GM12878 (cell line): Measurements from ENCODE around the gene MAMDC2. TPM values are rescaled to one million over a fixed set of nuclear protein-coding genes. Genes with fewer than 3 reads are reported as not detected.

ENCODE experiments used
- ATAC-seq: fragments of 200-7000 bp; cut with Tn5 transposase; 3 replicates; pipeline ENCODE4 v1.9.1; 2020; ENCODE audit warnings: mild to moderate bottlenecking, moderate library complexity
- BruUV-seq: library from RNA; stranded (reverse); fragments of 400-500 nt; replicated peaks from 2 replicates; lab custom pipeline; 2021; lab: Mats Ljungman, UMichigan
- CTCF ChIA-PET: fragments of 300-600 bp; sonication (Branson Sonifier 250); formaldehyde crosslinking; extraction: SDS; loops from one replicate; lab custom pipeline; 2021; ENCODE audit warnings: inconsistent platforms; lab: Yijun Ruan, JAX
- POLR2A ChIA-PET: fragments of 350-600 bp; formaldehyde crosslinking; extraction: SDS; loops from one replicate; lab custom pipeline; 2021; ENCODE audit warnings: inconsistent platforms; lab: Charles Lee
- RAD21 ChIA-PET: fragments of 300-600 bp; sonication (Branson Sonifier 250); formaldehyde crosslinking; loops from one replicate; lab custom pipeline; 2023; ENCODE audit warnings: antibody characterized with exemption; ENCODE audit not compliant: unreplicated experiment; lab: Charles Lee
- SMC1A ChIA-PET: fragments of 300-600 bp; sonication (Branson Sonifier 250); formaldehyde crosslinking; loops from one replicate; lab custom pipeline; 2023; ENCODE audit not compliant: unreplicated experiment, uncharacterized antibody; lab: Charles Lee
- DNase-seq: peaks from one replicate; pipeline ENCODE4 v3.0.0-alpha.2; 2011; ENCODE audit warnings: low read depth, low spot score
- FAIRE-seq: peaks from 3 replicates; lab custom pipeline; 2011; peaks lifted over from hg19 to GRCh38; lab: Jason Lieb, UNC
- H2AFZ ChIP-seq: 2 replicates; pipeline ENCODE4 v1.6.0; 2011; ENCODE audit warnings: low read depth, low read length, control low read depth; ENCODE audit not compliant: control insufficient read depth
- H3K27ac ChIP-seq: 2 replicates; pipeline ENCODE4 v1.5.1; 2011; ENCODE audit warnings: control low read depth; ENCODE audit not compliant: control insufficient read depth, insufficient read depth
- H3K27me3 ChIP-seq, 2 experiments: replicated peaks in 1 of 2; 2 replicates each; pipeline versions ENCODE4 v1.6.0 to v1.6.1; 2011; ENCODE audit warnings: low read length in 1 of 2; ENCODE audit not compliant: control insufficient read depth in 2 of 2, insufficient read depth in 2 of 2
- H3K36me3 ChIP-seq, 2 experiments: 2 replicates each; pipeline ENCODE4 v1.5.1; 2011; ENCODE audit warnings: low read length in 1 of 2; ENCODE audit not compliant: control insufficient read depth in 2 of 2, insufficient read depth in 2 of 2
- H3K4me1 ChIP-seq: 2 replicates; pipeline ENCODE4 v1.6.1; 2011; ENCODE audit warnings: mild to moderate bottlenecking, low read length, moderate library complexity, mixed read lengths; ENCODE audit not compliant: control insufficient read depth, insufficient read depth
- H3K4me2 ChIP-seq: 2 replicates; pipeline ENCODE4 v1.6.0; 2011; ENCODE audit warnings: control low read depth; ENCODE audit not compliant: control insufficient read depth, insufficient read depth
- H3K4me3 ChIP-seq: fragments of 200-600 bp; sonication (generic); 2 replicates; pipeline ENCODE4 v1.5.1; 2016
- H3K79me2 ChIP-seq: 2 replicates; pipeline ENCODE4 v1.6.0; 2011; ENCODE audit warnings: low read length; ENCODE audit not compliant: control insufficient read depth, insufficient read depth
- H3K9ac ChIP-seq: 2 replicates; pipeline ENCODE4 v1.8.0; 2011; ENCODE audit warnings: low read length, control low read depth, mixed read lengths; ENCODE audit not compliant: control insufficient read depth, insufficient read depth
- H3K9me3 ChIP-seq: replicated peaks from 3 replicates; pipeline ENCODE4 v1.5.1; 2011; ENCODE audit warnings: mild to moderate bottlenecking, low read length; ENCODE audit not compliant: control insufficient read depth, insufficient read depth
- H4K20me1 ChIP-seq: 2 replicates; pipeline ENCODE4 v1.6.0; 2011; ENCODE audit not compliant: control insufficient read depth, insufficient read depth
- BCL11A ChIP-seq: IDR thresholded peaks from 2 replicates; pipeline ENCODE4 v1.6.1; 2011; ENCODE audit warnings: low read depth, low read length
- CEBPB ChIP-seq, 2 experiments: fragments of 150-350 bp in 1 of 2; IDR thresholded peaks; 2 replicates each; pipeline ENCODE4 v1.6.1; 2012 to 2014; ENCODE audit warnings: low read depth in 2 of 2, low read length in 2 of 2, borderline replicate concordance in 1 of 2, inconsistent platforms in 1 of 2
- CHD1 ChIP-seq: IDR thresholded peaks from 2 replicates; pipeline ENCODE4 v1.6.1; 2012; ENCODE audit warnings: low read depth, low read length, improper control_type of control experiment
- FOXM1 ChIP-seq: IDR thresholded peaks from 2 replicates; pipeline ENCODE4 v1.6.1; 2012; ENCODE audit warnings: low read depth, mild to moderate bottlenecking, inconsistent platforms, low read length, moderate library complexity
- JUNB ChIP-seq: IDR thresholded peaks from 2 replicates; pipeline ENCODE4 v1.6.1; 2016; ENCODE audit warnings: antibody characterized with exemption, mild to moderate bottlenecking
- NBN ChIP-seq: fragments of 450-650 bp; IDR thresholded peaks from 2 replicates; pipeline ENCODE4 v1.6.1; 2016
- NFYB ChIP-seq: IDR thresholded peaks from 2 replicates; pipeline ENCODE4 v1.6.1; 2011; ENCODE audit warnings: low read depth, mild to moderate bottlenecking, low read length, improper control_type of control experiment, moderate library complexity; ENCODE audit not compliant: insufficient read depth
- POLR2A ChIP-seq: IDR thresholded peaks from 2 replicates; pipeline ENCODE4 v1.6.1; 2011; ENCODE audit warnings: low read depth, mild to moderate bottlenecking, low read length
- SMC3 ChIP-seq: IDR thresholded peaks from 2 replicates; pipeline ENCODE4 v1.6.1; 2011; ENCODE audit warnings: low read length, improper control_type of control experiment, borderline replicate concordance
- TAF1 ChIP-seq: IDR thresholded peaks from 2 replicates; pipeline ENCODE4 v1.6.1; 2011; ENCODE audit warnings: mild to moderate bottlenecking, low read depth, low read length, borderline replicate concordance
- TCF7 ChIP-seq: IDR thresholded peaks from 2 replicates; pipeline ENCODE4 v1.6.1; 2014; ENCODE audit warnings: antibody characterized with exemption, borderline replicate concordance
- ZNF207 ChIP-seq: fragments of 450-650 bp; IDR thresholded peaks from 2 replicates; pipeline ENCODE4 v1.6.1; 2014; ENCODE audit warnings: antibody characterized with exemption, mild to moderate bottlenecking, borderline replicate concordance
- ZNF274 ChIP-seq: IDR thresholded peaks from one replicate; pipeline ENCODE4 v1.8.0; 2011; ENCODE audit not compliant: insufficient read length, insufficient read depth
- WGBS: methylation state at CpG from one replicate; pipeline ENCODE4 v1.1.6; 2016; ENCODE audit warnings: low lambda C conversion rate; ENCODE audit not compliant: insufficient replicate concordance, insufficient coverage; ENCODE audit errors: missing lambda C conversion rate; 5-methylcytosine and 5-hydroxymethylcytosine counted together
- in situ Hi-C: fragments of 300-500 bp; cut with MboI; formaldehyde crosslinking; loops from 9 replicates; pipeline ENCODE4 v1.14.3; 2018; ENCODE audit warnings: mixed read lengths
- intact Hi-C: fragments of 100-400 bp; cut with micrococcal nuclease; formaldehyde crosslinking; loops from one replicate; pipeline ENCODE4 v1.14.2; 2022; ENCODE audit not compliant: unreplicated experiment
- polyA plus RNA-seq, 11 experiments: library from polyadenylated mRNA; depleted of rRNA in 4 of 11; unstranded in 6 of 11; stranded (reverse) in 5 of 11; fragments of >200 nt; fragmentation: Nextera tagmentation in 4 of 11; fragmentation: Illumina TruSeq in 1 of 11; extraction: Ambion mirVana in 4 of 11; extraction: Trizol in 1 of 11; gene quantifications; 1 replicate in 1 of 11; 2 replicates in 10 of 11; pipeline versions ENCODE4 v1.2.1 to v1.2.3, GENCODE V29; 2011 to 2016; ENCODE audit warnings: inconsistent platforms in 2 of 11, missing spikeins in 2 of 11, low read depth in 1 of 11
- total RNA-seq, 4 experiments: library from RNA; depleted of rRNA in 3 of 4; stranded (reverse); fragments of >200 nt in 3 of 4; fragmentation: Illumina TruSeq in 1 of 4; extraction: Trizol in 1 of 4; gene quantifications; 2 replicates each; pipeline versions ENCODE4 v1.2.1 to v1.2.3, GENCODE V29; 2013 to 2021
- TF ChIP-seq, protein P1 (sequence below): fragments of 450-650 bp; IDR thresholded peaks from 2 replicates; pipeline ENCODE4 v1.6.1; 2014; ENCODE audit warnings: mild to moderate bottlenecking
- TF ChIP-seq, protein P2 (sequence below): fragments of 450-650 bp; IDR thresholded peaks from 2 replicates; pipeline ENCODE4 v1.6.1; 2018; ENCODE audit warnings: mild to moderate bottlenecking, low read depth, moderate library complexity; ENCODE audit not compliant: partially characterized antibody
- TF ChIP-seq, protein P3 (sequence below): fragments of 450-650 bp; IDR thresholded peaks from 2 replicates; pipeline ENCODE4 v1.6.1; 2017; ENCODE audit warnings: mild to moderate bottlenecking, moderate library complexity

Gene MAMDC2
- total and polyA plus RNA-seq, 10 of the 15 experiments (the other 5 are each of a cell fraction or from before 2014, with no cell fraction given) = 0.01 to 0.09 TPM; not detected in 8

DNA sequence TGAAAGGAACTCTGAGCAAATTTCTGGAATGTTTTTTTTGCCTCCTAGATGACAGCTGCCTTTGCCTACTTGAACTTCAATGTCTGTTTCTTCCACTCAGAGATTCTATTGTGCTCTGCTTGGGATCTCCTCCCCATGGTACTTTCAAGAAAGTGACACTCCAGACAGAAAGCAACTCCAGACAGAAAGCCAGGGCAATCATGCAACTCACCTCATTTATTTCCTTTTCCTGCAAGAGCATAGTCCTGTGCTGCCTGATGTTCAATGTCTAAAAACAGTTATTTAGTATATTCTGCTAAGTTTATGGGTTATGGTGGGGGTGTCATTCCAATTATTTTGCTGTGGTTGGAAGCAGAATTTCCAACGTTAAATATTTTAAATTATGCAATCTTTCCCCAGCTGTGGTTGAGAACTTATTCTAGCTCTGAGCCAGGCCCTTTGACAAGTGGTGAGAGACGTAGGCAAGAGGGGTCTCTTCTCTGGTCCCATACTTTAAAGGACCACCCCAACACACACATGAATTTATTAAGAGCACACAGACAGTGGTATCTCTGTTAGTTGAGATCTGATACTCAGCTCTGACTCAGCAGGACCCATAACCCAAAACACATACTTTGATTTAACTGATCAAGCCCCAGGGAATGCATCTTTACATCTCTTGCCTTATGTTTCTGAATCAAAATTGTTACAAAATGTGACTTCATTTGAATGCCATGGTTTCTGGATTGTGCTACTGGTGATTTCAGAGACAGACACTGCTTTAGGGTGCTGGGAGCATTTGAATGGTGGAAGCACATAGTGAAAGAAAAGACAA, 39.5 kb upstream of the MAMDC2 start:
- Histone ChIP-seq H3K4me1 (no peaks in the 10 kb centered on the region), H3K9me3 (no peaks in the 10 kb centered on the region), H3K79me2 (no peaks in the 10 kb centered on the region), H3K27me3 (no peaks in the 10 kb centered on the region), H3K36me3 (no peaks in the 10 kb centered on the region), H3K9ac (no peak overlapping the region), H2AFZ (no peak overlapping the region), H3K4me2 (no peak overlapping the region), H4K20me1 (no peaks in the 10 kb centered on the region), H3K27ac (no peak overlapping the region), H3K4me3 (no peak overlapping the region)
- RAD21 ChIA-PET = no interaction called here
- ATAC-seq = no peak
- DNase-seq = no peak
- 0% methylated on average over 2 of the region's 2 CpGs for WGBS
- no peak for FAIRE-seq
- SMC1A ChIA-PET = no interaction called here
- TF ChIP-seq POLR2A (no peak), CEBPB (IDR thresholded peaks at IDR 0.05; ENCODE audit: borderline replicate concordance in 1 of 2, low read depth in 2 of 2, low read length in 2 of 2) (no peak), TAF1 (no peak), FOXM1 (no peak), BCL11A (no peak), ZNF207 (no peak), NBN (no peak), SMC3 (no peak), ZNF274 (no peak), CHD1 (no peak), NFYB (no peak), TCF7 (no peak), JUNB (no peak)
- TF ChIP-seq, protein P1, sequence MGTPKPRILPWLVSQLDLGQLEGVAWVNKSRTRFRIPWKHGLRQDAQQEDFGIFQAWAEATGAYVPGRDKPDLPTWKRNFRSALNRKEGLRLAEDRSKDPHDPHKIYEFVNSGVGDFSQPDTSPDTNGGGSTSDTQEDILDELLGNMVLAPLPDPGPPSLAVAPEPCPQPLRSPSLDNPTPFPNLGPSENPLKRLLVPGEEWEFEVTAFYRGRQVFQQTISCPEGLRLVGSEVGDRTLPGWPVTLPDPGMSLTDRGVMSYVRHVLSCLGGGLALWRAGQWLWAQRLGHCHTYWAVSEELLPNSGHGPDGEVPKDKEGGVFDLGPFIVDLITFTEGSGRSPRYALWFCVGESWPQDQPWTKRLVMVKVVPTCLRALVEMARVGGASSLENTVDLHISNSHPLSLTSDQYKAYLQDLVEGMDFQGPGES = no peak
- TF ChIP-seq, protein P2, sequence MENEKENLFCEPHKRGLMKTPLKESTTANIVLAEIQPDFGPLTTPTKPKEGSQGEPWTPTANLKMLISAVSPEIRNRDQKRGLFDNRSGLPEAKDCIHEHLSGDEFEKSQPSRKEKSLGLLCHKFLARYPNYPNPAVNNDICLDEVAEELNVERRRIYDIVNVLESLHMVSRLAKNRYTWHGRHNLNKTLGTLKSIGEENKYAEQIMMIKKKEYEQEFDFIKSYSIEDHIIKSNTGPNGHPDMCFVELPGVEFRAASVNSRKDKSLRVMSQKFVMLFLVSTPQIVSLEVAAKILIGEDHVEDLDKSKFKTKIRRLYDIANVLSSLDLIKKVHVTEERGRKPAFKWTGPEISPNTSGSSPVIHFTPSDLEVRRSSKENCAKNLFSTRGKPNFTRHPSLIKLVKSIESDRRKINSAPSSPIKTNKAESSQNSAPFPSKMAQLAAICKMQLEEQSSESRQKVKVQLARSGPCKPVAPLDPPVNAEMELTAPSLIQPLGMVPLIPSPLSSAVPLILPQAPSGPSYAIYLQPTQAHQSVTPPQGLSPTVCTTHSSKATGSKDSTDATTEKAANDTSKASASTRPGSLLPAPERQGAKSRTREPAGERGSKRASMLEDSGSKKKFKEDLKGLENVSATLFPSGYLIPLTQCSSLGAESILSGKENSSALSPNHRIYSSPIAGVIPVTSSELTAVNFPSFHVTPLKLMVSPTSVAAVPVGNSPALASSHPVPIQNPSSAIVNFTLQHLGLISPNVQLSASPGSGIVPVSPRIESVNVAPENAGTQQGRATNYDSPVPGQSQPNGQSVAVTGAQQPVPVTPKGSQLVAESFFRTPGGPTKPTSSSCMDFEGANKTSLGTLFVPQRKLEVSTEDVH = no peak
- TF ChIP-seq, protein P3, sequence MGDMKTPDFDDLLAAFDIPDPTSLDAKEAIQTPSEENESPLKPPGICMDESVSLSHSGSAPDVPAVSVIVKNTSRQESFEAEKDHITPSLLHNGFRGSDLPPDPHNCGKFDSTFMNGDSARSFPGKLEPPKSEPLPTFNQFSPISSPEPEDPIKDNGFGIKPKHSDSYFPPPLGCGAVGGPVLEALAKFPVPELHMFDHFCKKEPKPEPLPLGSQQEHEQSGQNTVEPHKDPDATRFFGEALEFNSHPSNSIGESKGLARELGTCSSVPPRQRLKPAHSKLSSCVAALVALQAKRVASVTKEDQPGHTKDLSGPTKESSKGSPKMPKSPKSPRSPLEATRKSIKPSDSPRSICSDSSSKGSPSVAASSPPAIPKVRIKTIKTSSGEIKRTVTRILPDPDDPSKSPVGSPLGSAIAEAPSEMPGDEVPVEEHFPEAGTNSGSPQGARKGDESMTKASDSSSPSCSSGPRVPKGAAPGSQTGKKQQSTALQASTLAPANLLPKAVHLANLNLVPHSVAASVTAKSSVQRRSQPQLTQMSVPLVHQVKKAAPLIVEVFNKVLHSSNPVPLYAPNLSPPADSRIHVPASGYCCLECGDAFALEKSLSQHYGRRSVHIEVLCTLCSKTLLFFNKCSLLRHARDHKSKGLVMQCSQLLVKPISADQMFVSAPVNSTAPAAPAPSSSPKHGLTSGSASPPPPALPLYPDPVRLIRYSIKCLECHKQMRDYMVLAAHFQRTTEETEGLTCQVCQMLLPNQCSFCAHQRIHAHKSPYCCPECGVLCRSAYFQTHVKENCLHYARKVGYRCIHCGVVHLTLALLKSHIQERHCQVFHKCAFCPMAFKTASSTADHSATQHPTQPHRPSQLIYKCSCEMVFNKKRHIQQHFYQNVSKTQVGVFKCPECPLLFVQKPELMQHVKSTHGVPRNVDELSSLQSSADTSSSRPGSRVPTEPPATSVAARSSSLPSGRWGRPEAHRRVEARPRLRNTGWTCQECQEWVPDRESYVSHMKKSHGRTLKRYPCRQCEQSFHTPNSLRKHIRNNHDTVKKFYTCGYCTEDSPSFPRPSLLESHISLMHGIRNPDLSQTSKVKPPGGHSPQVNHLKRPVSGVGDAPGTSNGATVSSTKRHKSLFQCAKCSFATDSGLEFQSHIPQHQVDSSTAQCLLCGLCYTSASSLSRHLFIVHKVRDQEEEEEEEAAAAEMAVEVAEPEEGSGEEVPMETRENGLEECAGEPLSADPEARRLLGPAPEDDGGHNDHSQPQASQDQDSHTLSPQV = no peak
- POLR2A ChIA-PET = no interaction called here
- CTCF ChIA-PET = interaction anchor here (1.2 kb wide), 1 partner anchor 109 kb away, joined by 3 read pairs; no protein-coding TSS in a partner anchor
- in situ Hi-C loops (no loop called here), intact Hi-C loops (loop anchor here (5.0 kb wide), 1 partner anchor 58 kb away; no protein-coding TSS in a partner anchor)
- BruUV-seq = no TSS peak
